K562 (cell line): ENCODE data around the gene UTP4.

ENCODE experiments used
- CEBPB ChIP-seq: fragments of 450-650 bp; IDR thresholded peaks from 2 replicates; pipeline ENCODE4 v1.6.1; 2016; ENCODE audit warnings: missing genetic modification characterization, missing compliant biosample characterization
- CTBP1 ChIP-seq: fragments of 450-650 bp; IDR thresholded peaks from 2 replicates; pipeline ENCODE4 v1.6.1; 2016; ENCODE audit warnings: borderline replicate concordance
- CTCF ChIP-seq, 3 experiments: IDR thresholded peaks in 2 of 3; conservative IDR thresholded peaks in 1 of 3; 2 replicates each; pipeline ENCODE4 v1.5.1; 2011 to 2012; ENCODE audit warnings: low read length in 3 of 3, mild to moderate bottlenecking in 3 of 3, control low read depth in 2 of 3, improper control_type of control experiment in 1 of 3, inconsistent platforms in 1 of 3, low read depth in 1 of 3, mixed read lengths in 1 of 3, moderate library complexity in 1 of 3; ENCODE audit not compliant: insufficient read depth in 2 of 3
- FOXA3 ChIP-seq, 2 experiments: fragments of 450-650 bp in 1 of 2; sonication (generic) in 1 of 2; formaldehyde crosslinking; IDR thresholded peaks in 1 of 2; conservative IDR thresholded peaks in 1 of 2; 2 replicates each; pipeline versions ENCODE4 v1.4.0 to v1.8.0; 2020 to 2022; ENCODE audit warnings: mild to moderate bottlenecking in 2 of 2, missing genetic modification reagents in 1 of 2
- HIVEP1 ChIP-seq: fragments of 250-450 bp; sonication (Bioruptor Pico); IDR thresholded peaks from 2 replicates; pipeline ENCODE4 v1.4.0; 2020; ENCODE audit warnings: mild to moderate bottlenecking
- HMGXB4 ChIP-seq: sonication (generic); formaldehyde crosslinking; IDR thresholded peaks from 2 replicates; pipeline ENCODE4 v1.8.1; 2023; ENCODE audit warnings: mild to moderate bottlenecking, missing genetic modification reagents
- MAX ChIP-seq: sonication (generic); formaldehyde crosslinking; IDR thresholded peaks from 2 replicates; pipeline ENCODE4 v1.9.0; 2022; ENCODE audit warnings: mild to moderate bottlenecking, missing genetic modification reagents
- PATZ1 ChIP-seq: fragments of 250-450 bp; sonication (Bioruptor Pico); IDR thresholded peaks from 2 replicates; pipeline ENCODE4 v1.5.0; 2020; ENCODE audit warnings: mild to moderate bottlenecking, borderline replicate concordance
- TARDBP ChIP-seq: fragments of 450-650 bp; IDR thresholded peaks from 2 replicates; pipeline ENCODE4 v1.6.1; 2016
- ZBTB49 ChIP-seq: sonication (generic); formaldehyde crosslinking; IDR thresholded peaks from 2 replicates; pipeline ENCODE4 v1.8.0; 2022; ENCODE audit warnings: missing genetic modification reagents, mild to moderate bottlenecking, borderline replicate concordance
- ZKSCAN1 ChIP-seq: fragments of 150-350 bp; IDR thresholded peaks from 2 replicates; pipeline ENCODE4 v1.6.1; 2016; ENCODE audit warnings: low read depth, low read length

- TF ChIP-seq HMGXB4 (CRISPR knock-in tag) (no peak), TARDBP (no peak), CTCF (IDR thresholded peaks at IDR 0.05 in 2 of 3, conservative IDR thresholded peaks at IDR 0.05 in 1 of 3; ENCODE audit: insufficient read depth in 2 of 3, low read depth in 1 of 3, low read length in 3 of 3) (no peak), CTBP1 (no peak), PATZ1 (CRISPR knock-in tag) (no peak), FOXA3 (CRISPR knock-in tag; conservative IDR thresholded peaks at IDR 0.05 in 1 of 2, IDR thresholded peaks at IDR 0.05 in 1 of 2) (no peak), ZBTB49 (CRISPR knock-in tag) (no peak), HIVEP1 (no peak), CEBPB (no peak), MAX (no peak), ZKSCAN1 (no peak)
Measured at GRCh38 chr16:69190598-69190997, 58.1 kb downstream of the UTP4 start.
